ENCODE results near the gene PHKA1. TPM values are rescaled to one million over a fixed set of nuclear protein-coding genes. Genes with fewer than 3 reads are reported as not detected.
"Not testable (repeated sequence)": the region's sequence is repeated elsewhere in the genome, so short reads cannot be mapped to it uniquely, and the experiment has no call there.

PHKA1 gene
- total RNA-seq, 1 donor from 2014 or later: 10.9 TPM

DNA sequence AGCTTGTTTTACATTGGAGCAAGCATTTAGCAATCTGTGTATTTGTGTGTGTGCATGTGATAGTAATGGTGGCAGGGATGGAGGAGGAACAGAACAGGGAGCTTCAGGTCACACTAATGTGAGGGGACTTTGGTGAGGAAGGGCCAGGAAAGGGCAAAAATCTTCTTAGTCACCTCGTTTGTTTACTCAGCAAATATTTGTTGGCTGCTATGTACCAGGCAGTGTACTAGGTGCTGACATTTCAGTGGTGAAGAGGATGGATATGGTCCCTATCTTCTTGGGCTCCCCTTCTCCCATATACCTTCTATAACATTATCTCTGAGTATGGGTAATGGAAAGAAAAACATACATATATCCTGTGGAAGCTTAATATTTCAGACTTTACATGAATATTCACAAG lies 92.9 kb downstream of the PHKA1 start:
- Mint-ChIP-seq H3K36me3 (peaks cover 6% of the 10 kb centered on the region), H3K27me3 (no peaks in the 10 kb centered on the region), H3K9me3 (no peaks in the 10 kb centered on the region), H3K4me1 (ENCODE audit: unreplicated experiment) (no peaks in the 10 kb centered on the region), H3K27ac (no peak overlapping the region), H3K4me3 (no peak overlapping the region)
- TF ChIP-seq, protein P1, sequence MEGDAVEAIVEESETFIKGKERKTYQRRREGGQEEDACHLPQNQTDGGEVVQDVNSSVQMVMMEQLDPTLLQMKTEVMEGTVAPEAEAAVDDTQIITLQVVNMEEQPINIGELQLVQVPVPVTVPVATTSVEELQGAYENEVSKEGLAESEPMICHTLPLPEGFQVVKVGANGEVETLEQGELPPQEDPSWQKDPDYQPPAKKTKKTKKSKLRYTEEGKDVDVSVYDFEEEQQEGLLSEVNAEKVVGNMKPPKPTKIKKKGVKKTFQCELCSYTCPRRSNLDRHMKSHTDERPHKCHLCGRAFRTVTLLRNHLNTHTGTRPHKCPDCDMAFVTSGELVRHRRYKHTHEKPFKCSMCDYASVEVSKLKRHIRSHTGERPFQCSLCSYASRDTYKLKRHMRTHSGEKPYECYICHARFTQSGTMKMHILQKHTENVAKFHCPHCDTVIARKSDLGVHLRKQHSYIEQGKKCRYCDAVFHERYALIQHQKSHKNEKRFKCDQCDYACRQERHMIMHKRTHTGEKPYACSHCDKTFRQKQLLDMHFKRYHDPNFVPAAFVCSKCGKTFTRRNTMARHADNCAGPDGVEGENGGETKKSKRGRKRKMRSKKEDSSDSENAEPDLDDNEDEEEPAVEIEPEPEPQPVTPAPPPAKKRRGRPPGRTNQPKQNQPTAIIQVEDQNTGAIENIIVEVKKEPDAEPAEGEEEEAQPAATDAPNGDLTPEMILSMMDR (conservative IDR thresholded peaks at IDR 0.05): no peak
- no peak for DNase-seq (ENCODE audit: extremely low spot score, unreplicated experiment)

GRCh38 chrX:72620550-72621145 lies 93.5 kb downstream of the PHKA1 start:
- Mint-ChIP-seq H3K4me3 (no peak overlapping the region), H3K4me1 (ENCODE audit: unreplicated experiment) (no peaks in the 10 kb centered on the region), H3K36me3 (peaks cover 6% of the 10 kb centered on the region), H3K27ac (no peak overlapping the region), H3K9me3 (no peaks in the 10 kb centered on the region), H3K27me3 (no peaks in the 10 kb centered on the region)
- TF ChIP-seq, protein P1 (conservative IDR thresholded peaks at IDR 0.05): no peak
- no peak for DNase-seq (ENCODE audit: extremely low spot score, unreplicated experiment)

GRCh38 chrX:72609313-72609712 lies 104.8 kb downstream of the PHKA1 start:
- TF ChIP-seq, protein P1 (conservative IDR thresholded peaks at IDR 0.05): peak; percentile 13
- no peaks in the 10 kb centered on the region for H3K4me1 Mint-ChIP-seq (ENCODE audit: unreplicated experiment)
- no peak for DNase-seq (ENCODE audit: extremely low spot score, unreplicated experiment)
- no peaks in the 10 kb centered on the region for H3K27me3 Mint-ChIP-seq
- peaks cover 6% of the 10 kb centered on the region for H3K36me3 Mint-ChIP-seq
- H3K27ac Mint-ChIP-seq: no peak overlapping the region
- H3K9me3 Mint-ChIP-seq: no peaks in the 10 kb centered on the region
- no peak overlapping the region for H3K4me3 Mint-ChIP-seq

DNA sequence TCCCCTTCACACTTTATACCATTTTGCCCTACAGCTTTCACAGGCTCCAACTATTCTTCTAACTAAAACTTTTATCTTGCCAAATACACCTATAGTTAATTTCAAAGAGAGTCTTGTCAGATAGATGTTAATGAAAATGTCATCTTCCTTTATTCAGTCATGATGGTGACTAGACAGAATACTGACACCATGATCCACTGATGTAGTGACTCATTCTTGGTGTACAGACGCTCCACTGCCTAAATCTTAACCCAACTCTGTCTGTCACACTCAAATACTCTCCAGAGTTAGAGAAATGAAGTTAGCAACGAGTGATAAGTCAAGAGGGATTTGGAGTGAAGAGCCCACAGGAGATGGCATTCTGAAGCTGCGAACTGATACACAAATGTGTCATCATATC lies 109.4 kb downstream of the PHKA1 start:
- H3K4me3 Mint-ChIP-seq: no peak overlapping the region
- no peak overlapping the region for H3K27ac Mint-ChIP-seq
- peaks cover 4% of the 10 kb centered on the region for H3K9me3 Mint-ChIP-seq
- no peak for DNase-seq (ENCODE audit: extremely low spot score, unreplicated experiment)
- TF ChIP-seq, protein P1 (conservative IDR thresholded peaks at IDR 0.05): no peak
- peaks cover 3% of the 10 kb centered on the region for H3K36me3 Mint-ChIP-seq
- no peaks in the 10 kb centered on the region for H3K4me1 Mint-ChIP-seq (ENCODE audit: unreplicated experiment)
- H3K27me3 Mint-ChIP-seq: no peaks in the 10 kb centered on the region

DNA sequence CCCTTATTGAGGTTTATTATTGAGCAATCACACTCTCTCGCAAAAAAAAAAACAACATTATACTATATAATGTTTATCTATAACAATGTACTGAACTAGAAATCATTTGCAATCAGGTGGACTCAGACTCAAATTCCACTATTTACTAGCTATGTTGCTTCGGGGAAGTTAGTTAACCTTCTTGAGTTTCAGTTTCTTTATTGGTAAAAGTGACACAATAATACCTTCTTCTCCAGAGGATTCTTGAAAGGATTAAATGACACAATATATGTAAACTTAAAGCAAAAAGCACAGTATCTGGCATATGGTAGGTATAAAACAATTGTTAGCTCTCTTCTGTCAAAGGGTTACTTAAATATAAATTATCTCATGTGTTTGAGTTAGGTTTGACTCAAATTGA lies 110.0 kb downstream of the PHKA1 start:
- Mint-ChIP-seq H3K27me3 (no peaks in the 10 kb centered on the region), H3K27ac (no peak overlapping the region), H3K4me1 (ENCODE audit: unreplicated experiment) (no peaks in the 10 kb centered on the region), H3K36me3 (peaks cover 3% of the 10 kb centered on the region), H3K4me3 (no peak overlapping the region), H3K9me3 (peaks cover 4% of the 10 kb centered on the region)
- no peak for DNase-seq (ENCODE audit: extremely low spot score, unreplicated experiment)
- TF ChIP-seq, protein P1 (conservative IDR thresholded peaks at IDR 0.05): no peak

DNA sequence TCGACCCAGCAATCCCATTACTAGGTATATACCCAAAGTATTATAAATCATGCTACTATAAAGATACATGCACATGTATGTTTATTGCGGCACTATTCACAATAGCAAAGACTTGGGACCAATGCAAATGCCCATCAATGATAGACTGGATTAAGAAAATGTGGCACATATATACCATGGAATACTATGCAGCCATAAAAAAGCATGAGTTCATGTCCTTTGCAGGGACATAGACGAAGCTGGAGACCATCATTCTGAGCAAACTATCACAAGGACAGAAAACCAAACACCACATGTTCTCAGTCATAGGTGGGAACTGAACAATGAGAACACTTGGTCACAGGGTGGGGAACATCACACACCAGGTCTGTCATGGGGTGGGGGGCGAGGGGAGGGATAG lies 123.1 kb downstream of the PHKA1 start:
- not testable (repeated sequence) for H3K27ac Mint-ChIP-seq; H3K4me1 Mint-ChIP-seq (ENCODE audit: unreplicated experiment)

More for the DNA sequence above, 123.1 kb downstream of the PHKA1 start:
- not testable (repeated sequence) for H3K27me3 Mint-ChIP-seq; H3K36me3 Mint-ChIP-seq; H3K9me3 Mint-ChIP-seq; H3K4me3 Mint-ChIP-seq; DNase-seq (ENCODE audit: extremely low spot score, unreplicated experiment)
